Measurements from ENCODE around the gene MBP.

- TF ChIP-seq EZH2 (IDR thresholded peaks at IDR 0.05; ENCODE audit: low read length, unreplicated experiment) (no peak), CTCF (conservative IDR thresholded peaks at IDR 0.05; ENCODE audit: low read depth, low read length) (no peak), EZH2phosphoT487 (IDR thresholded peaks at IDR 0.05; ENCODE audit: borderline replicate concordance, low read length) (no peak)
These were observed 34.7 kb upstream of the MBP start for GRCh38 chr18:77167251-77167650.

Measured in PC-3 (cell line).